WTC11 (cell line): ENCODE measurements around the gene SRPRB.

ENCODE experiments used
- CBFB ChIP-seq: sonication (generic); formaldehyde crosslinking; IDR thresholded peaks from 2 replicates; pipeline ENCODE4 v1.8.1; 2022; ENCODE audit warnings: mild to moderate bottlenecking, low read depth, missing genetic modification reagents
- NR1H2 ChIP-seq: sonication (generic); formaldehyde crosslinking; IDR thresholded peaks from 2 replicates; pipeline ENCODE4 v1.9.0; 2021; ENCODE audit warnings: mild to moderate bottlenecking, moderate library complexity, missing genetic modification reagents
- TEAD4 ChIP-seq: sonication (generic); formaldehyde crosslinking; IDR thresholded peaks from 2 replicates; pipeline ENCODE4 v1.8.0; 2022; ENCODE audit warnings: mild to moderate bottlenecking, missing genetic modification reagents
- TP53 ChIP-seq: sonication (generic); formaldehyde crosslinking; IDR thresholded peaks from 2 replicates; pipeline ENCODE4 v1.8.1; 2023; ENCODE audit warnings: mild to moderate bottlenecking, missing genetic modification reagents
- TF ChIP-seq, protein P1 (sequence below): sonication (generic); formaldehyde crosslinking; IDR thresholded peaks from 2 replicates; pipeline ENCODE4 v1.8.1; 2022; ENCODE audit warnings: low read depth, mild to moderate bottlenecking, moderate library complexity, missing genetic modification reagents, borderline replicate concordance
- TF ChIP-seq, protein P2 (sequence below): fragments of 200-600 bp; IDR thresholded peaks from 2 replicates; pipeline ENCODE4 v1.8.0; 2022; ENCODE audit warnings: antibody characterized with exemption
- TF ChIP-seq, protein P3 (sequence below): sonication (generic); formaldehyde crosslinking; IDR thresholded peaks from 2 replicates; pipeline ENCODE4 v1.8.1; 2023; ENCODE audit warnings: mild to moderate bottlenecking, missing genetic modification reagents, borderline replicate concordance
- TF ChIP-seq, protein P4 (sequence below): sonication (generic); formaldehyde crosslinking; IDR thresholded peaks from 2 replicates; pipeline ENCODE4 v1.8.1; 2022; ENCODE audit warnings: low read depth, missing genetic modification reagents, borderline replicate concordance
- TF ChIP-seq, protein P5 (sequence below): sonication (generic); formaldehyde crosslinking; IDR thresholded peaks from 2 replicates; pipeline ENCODE4 v1.8.0; 2022; ENCODE audit warnings: mild to moderate bottlenecking, missing genetic modification reagents

DNA sequence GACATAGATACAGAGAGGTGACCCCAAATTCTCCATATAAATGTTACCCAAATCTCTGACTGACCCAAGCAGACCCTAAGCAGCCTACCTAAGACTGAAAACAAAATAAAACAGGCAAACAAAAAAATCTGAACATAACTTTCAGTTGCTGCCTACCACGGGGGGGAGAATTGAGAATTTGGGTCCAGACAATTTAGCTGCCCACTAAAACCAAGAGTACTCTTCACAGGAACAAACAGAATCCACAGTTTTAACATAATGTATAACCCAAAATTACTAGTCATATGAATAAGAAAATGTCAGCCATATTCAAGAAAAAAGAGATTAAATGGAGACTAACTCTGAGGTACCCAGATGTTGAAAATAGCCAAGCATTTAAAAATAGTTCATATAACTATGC lies 44.4 kb downstream of the SRPRB start:
- TF ChIP-seq, protein P1, sequence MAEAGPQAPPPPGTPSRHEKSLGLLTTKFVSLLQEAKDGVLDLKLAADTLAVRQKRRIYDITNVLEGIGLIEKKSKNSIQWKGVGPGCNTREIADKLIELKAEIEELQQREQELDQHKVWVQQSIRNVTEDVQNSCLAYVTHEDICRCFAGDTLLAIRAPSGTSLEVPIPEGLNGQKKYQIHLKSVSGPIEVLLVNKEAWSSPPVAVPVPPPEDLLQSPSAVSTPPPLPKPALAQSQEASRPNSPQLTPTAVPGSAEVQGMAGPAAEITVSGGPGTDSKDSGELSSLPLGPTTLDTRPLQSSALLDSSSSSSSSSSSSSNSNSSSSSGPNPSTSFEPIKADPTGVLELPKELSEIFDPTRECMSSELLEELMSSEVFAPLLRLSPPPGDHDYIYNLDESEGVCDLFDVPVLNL (CRISPR knock-in tag): no peak
- TF ChIP-seq, protein P2, sequence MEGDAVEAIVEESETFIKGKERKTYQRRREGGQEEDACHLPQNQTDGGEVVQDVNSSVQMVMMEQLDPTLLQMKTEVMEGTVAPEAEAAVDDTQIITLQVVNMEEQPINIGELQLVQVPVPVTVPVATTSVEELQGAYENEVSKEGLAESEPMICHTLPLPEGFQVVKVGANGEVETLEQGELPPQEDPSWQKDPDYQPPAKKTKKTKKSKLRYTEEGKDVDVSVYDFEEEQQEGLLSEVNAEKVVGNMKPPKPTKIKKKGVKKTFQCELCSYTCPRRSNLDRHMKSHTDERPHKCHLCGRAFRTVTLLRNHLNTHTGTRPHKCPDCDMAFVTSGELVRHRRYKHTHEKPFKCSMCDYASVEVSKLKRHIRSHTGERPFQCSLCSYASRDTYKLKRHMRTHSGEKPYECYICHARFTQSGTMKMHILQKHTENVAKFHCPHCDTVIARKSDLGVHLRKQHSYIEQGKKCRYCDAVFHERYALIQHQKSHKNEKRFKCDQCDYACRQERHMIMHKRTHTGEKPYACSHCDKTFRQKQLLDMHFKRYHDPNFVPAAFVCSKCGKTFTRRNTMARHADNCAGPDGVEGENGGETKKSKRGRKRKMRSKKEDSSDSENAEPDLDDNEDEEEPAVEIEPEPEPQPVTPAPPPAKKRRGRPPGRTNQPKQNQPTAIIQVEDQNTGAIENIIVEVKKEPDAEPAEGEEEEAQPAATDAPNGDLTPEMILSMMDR: no peak
- no peak for TF ChIP-seq TEAD4
- TF ChIP-seq, protein P3, sequence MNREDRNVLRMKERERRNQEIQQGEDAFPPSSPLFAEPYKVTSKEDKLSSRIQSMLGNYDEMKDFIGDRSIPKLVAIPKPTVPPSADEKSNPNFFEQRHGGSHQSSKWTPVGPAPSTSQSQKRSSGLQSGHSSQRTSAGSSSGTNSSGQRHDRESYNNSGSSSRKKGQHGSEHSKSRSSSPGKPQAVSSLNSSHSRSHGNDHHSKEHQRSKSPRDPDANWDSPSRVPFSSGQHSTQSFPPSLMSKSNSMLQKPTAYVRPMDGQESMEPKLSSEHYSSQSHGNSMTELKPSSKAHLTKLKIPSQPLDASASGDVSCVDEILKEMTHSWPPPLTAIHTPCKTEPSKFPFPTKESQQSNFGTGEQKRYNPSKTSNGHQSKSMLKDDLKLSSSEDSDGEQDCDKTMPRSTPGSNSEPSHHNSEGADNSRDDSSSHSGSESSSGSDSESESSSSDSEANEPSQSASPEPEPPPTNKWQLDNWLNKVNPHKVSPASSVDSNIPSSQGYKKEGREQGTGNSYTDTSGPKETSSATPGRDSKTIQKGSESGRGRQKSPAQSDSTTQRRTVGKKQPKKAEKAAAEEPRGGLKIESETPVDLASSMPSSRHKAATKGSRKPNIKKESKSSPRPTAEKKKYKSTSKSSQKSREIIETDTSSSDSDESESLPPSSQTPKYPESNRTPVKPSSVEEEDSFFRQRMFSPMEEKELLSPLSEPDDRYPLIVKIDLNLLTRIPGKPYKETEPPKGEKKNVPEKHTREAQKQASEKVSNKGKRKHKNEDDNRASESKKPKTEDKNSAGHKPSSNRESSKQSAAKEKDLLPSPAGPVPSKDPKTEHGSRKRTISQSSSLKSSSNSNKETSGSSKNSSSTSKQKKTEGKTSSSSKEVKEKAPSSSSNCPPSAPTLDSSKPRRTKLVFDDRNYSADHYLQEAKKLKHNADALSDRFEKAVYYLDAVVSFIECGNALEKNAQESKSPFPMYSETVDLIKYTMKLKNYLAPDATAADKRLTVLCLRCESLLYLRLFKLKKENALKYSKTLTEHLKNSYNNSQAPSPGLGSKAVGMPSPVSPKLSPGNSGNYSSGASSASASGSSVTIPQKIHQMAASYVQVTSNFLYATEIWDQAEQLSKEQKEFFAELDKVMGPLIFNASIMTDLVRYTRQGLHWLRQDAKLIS (CRISPR knock-in tag): no peak
- TF ChIP-seq, protein P4, sequence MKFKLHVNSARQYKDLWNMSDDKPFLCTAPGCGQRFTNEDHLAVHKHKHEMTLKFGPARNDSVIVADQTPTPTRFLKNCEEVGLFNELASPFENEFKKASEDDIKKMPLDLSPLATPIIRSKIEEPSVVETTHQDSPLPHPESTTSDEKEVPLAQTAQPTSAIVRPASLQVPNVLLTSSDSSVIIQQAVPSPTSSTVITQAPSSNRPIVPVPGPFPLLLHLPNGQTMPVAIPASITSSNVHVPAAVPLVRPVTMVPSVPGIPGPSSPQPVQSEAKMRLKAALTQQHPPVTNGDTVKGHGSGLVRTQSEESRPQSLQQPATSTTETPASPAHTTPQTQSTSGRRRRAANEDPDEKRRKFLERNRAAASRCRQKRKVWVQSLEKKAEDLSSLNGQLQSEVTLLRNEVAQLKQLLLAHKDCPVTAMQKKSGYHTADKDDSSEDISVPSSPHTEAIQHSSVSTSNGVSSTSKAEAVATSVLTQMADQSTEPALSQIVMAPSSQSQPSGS: no peak
- TF ChIP-seq, protein P5, sequence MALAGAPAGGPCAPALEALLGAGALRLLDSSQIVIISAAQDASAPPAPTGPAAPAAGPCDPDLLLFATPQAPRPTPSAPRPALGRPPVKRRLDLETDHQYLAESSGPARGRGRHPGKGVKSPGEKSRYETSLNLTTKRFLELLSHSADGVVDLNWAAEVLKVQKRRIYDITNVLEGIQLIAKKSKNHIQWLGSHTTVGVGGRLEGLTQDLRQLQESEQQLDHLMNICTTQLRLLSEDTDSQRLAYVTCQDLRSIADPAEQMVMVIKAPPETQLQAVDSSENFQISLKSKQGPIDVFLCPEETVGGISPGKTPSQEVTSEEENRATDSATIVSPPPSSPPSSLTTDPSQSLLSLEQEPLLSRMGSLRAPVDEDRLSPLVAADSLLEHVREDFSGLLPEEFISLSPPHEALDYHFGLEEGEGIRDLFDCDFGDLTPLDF (CRISPR knock-in tag): no peak
- no peak for TF ChIP-seq TP53 (CRISPR knock-in tag)
- no peak for TF ChIP-seq NR1H2 (CRISPR knock-in tag)
- no peak for TF ChIP-seq CBFB (CRISPR knock-in tag)
